Hindlimb muscle (tissue), 1 donor: ENCODE measurements around the gene LCE3C. TPM values are rescaled to one million over a fixed set of nuclear protein-coding genes. Genes with fewer than 3 reads are reported as not detected.

Experiments
- polyA plus RNA-seq: library from polyadenylated mRNA; unstranded; fragments of 120-200 nt; gene quantifications from one replicate; pipeline ENCODE4 v1.2.1, GENCODE V29; 2013; ENCODE audit not compliant: insufficient read length

Gene LCE3C
- polyA plus RNA-seq, 1 donor: not detected

Other genes with a start within 250 kb of the LCE3C start
- 0.12 TPM for gene FLG2, start 240.2 kb upstream of the LCE3C start, polyA plus RNA-seq
- gene CRNN, start 186.0 kb upstream of the LCE3C start, polyA plus RNA-seq: not detected
- gene LCE5A, start 89.4 kb upstream of the LCE3C start, polyA plus RNA-seq: not detected
- not detected for gene CRCT1, start 85.8 kb upstream of the LCE3C start, polyA plus RNA-seq
- not detected for gene LCE3E, start 33.5 kb upstream of the LCE3C start, polyA plus RNA-seq
- not detected for gene LCE3D, start 19.7 kb upstream of the LCE3C start, polyA plus RNA-seq
- not detected for gene LCE3B, start 13.6 kb downstream of the LCE3C start, polyA plus RNA-seq
- not detected for gene LCE3A, start 22.9 kb downstream of the LCE3C start, polyA plus RNA-seq
- not detected for gene LCE2D, start 63.1 kb downstream of the LCE3C start, polyA plus RNA-seq
- not detected for gene LCE2C, start 75.0 kb downstream of the LCE3C start, polyA plus RNA-seq
- not detected for gene LCE2B, start 85.9 kb downstream of the LCE3C start, polyA plus RNA-seq
- not detected for gene LCE2A, start 98.1 kb downstream of the LCE3C start, polyA plus RNA-seq
- not detected for gene LCE4A, start 107.9 kb downstream of the LCE3C start, polyA plus RNA-seq
- gene KPRP, start 157.8 kb downstream of the LCE3C start, polyA plus RNA-seq: not detected
- gene LCE1F, start 174.9 kb downstream of the LCE3C start, polyA plus RNA-seq: not detected
- gene LCE1E, start 186.0 kb downstream of the LCE3C start, polyA plus RNA-seq: not detected
- not detected for gene LCE1D, start 196.5 kb downstream of the LCE3C start, polyA plus RNA-seq
- not detected for gene LCE1C, start 206.4 kb downstream of the LCE3C start, polyA plus RNA-seq
- gene LCE1B, start 211.7 kb downstream of the LCE3C start, polyA plus RNA-seq: not detected
- gene LCE1A, start 227.2 kb downstream of the LCE3C start, polyA plus RNA-seq: not detected
- not detected for gene LCE6A, start 242.6 kb downstream of the LCE3C start, polyA plus RNA-seq